SK-MEL-5 (cell line): Measurements from ENCODE around the gene AKNA. TPM values are rescaled to one million over a fixed set of nuclear protein-coding genes. Genes with fewer than 3 reads are reported as not detected.
A peak's percentile ranks its signal among the peaks of the same experiment; 100 is the strongest.

ENCODE experiments used
- DNase-seq: peaks from one replicate; pipeline ENCODE4 v3.0.0-alpha.2; 2016; ENCODE audit warnings: low read depth, low spot score
- in situ Hi-C: cut with HindIII; loops from 2 replicates; pipeline ENCODE4 v1.10.0; 2016; ENCODE audit warnings: low sequenced_read_pairs, high pct_unique_total_duplicates, low pct_unique_long_range_greater_than_20kb
- total RNA-seq: library from RNA; depleted of rRNA; stranded (reverse); fragments of >200 nt; shearing (Covaris generic); gene quantifications from 2 replicates; pipeline ENCODE4 v1.2.3, GENCODE V29; 2014

AKNA gene
- total RNA-seq, 1 experiment from 2014 or later: 5.5 TPM

DNA sequence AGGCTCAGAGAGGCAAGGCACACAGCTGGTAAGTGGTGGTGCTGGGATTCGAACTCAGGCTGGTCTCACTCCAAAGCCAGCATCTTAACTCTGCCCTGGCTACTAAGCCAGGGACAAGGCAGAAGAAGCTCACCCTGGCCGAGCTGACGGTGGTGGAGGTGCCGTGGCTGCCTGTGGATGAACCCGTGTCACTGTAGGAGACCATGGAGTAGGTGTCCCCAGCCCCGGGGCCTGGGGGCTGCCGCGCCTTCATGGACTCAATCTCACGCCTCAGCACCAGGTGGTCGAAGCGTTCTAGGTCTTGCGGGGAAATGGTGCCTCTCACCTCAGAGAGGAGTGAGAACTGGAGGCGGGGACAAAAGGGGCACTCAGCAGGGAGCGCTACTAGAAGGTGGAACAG is 35.4 kb upstream of the AKNA start:
- in situ Hi-C loops: no loop called here

GRCh38 chr9:114421147-114421546 is 33.4 kb upstream of the AKNA start:
- DNase-seq: no peak
- in situ Hi-C loops: no loop called here

More for the DNA sequence above, 35.4 kb upstream of the AKNA start:
- no peak for DNase-seq

- DNase-seq: no peak
- in situ Hi-C loops: no loop called here
Measured at GRCh38 chr9:114419796-114420195, 32.0 kb upstream of the AKNA start.

DNA sequence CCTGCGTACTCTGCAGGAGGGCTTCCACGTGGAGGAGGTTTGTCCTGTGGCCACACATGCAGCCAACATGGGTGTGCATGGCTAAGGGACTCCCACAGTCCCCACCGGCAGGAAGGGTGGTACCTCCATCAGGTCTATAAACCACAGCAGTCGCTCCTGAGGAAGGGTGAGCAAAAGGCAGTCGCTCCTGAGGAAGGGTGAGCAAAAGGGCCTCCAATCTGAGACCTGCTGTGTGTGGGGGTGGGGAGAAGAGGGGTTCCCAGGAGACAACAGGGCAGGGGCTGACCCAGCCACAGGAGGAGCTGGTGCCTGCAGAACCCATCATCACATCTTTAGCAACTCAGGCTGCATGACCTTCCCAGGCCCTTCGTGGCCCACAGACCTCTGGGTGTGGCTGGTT is 30.3 kb upstream of the AKNA start:
- no peak for DNase-seq
- in situ Hi-C loops: no loop called here

- in situ Hi-C loops: no loop called here
- no peak for DNase-seq
Measured at GRCh38 chr9:114417511-114417910, 29.7 kb upstream of the AKNA start.

DNA sequence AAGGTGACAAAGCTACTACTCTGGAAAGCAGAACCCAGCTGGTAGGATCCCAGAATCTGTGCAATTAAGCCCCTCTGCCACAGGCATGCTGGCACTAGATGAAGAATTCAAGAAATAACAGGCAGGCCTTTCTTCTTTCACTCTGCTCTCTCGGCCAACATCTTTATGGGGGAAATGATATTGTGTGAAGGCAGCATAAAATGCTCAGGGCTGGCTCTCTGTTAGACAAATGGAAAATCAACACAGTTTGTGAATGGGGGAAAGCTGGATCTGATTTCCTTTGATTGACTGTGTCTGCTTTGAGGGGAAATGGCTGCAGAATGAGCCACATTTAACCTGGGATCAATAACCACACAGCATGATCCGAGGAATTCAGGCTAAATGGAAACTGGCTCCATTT is 29.1 kb upstream of the AKNA start:
- in situ Hi-C loops: no loop called here
- DNase-seq: no peak

DNA sequence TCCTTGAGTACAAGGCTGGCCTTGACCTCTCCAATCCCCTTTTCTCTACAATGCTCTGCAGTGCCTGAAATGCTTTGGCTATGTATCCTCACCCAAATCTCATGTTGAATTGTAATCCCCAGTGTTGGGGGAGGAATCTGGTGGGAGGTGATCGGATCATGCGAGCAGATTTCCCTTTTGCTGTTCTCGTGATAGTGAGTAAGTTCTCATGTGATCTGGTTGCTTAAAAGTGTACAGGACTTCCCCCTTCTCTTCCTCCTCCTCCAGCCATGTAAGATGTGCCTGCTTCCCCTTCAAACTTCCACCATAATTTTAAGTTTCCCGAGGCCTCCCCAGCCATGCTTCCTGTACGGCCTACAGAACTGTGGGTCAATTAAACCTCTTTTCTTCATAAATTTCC is 28.5 kb upstream of the AKNA start:
- in situ Hi-C loops: no loop called here
- DNase-seq: peak; percentile 61

DNA sequence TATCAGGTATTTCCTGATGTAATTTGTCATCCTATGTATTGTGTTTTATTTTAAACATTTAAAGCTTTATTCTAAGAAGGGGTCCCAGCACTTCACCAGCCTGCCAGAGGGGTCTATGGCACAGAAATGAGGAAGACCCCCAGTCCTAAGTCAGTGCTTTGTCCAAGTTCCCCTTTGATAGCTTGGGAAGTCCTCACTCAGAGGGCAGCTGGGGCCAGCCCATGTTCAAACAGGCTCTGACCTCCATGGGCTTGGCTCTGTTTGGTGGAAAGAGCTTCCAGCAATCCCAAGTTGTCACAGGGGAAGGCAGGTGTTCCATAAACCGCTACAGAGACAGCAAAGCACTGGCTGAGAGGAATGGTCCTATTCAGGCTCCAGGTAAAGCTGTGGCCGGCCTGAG is 26.6 kb upstream of the AKNA start:
- no peak for DNase-seq
- in situ Hi-C loops: no loop called here

- in situ Hi-C loops: no loop called here
- DNase-seq: no peak
Measured at GRCh38 chr9:114413861-114414301, 26.1 kb upstream of the AKNA start.

DNA sequence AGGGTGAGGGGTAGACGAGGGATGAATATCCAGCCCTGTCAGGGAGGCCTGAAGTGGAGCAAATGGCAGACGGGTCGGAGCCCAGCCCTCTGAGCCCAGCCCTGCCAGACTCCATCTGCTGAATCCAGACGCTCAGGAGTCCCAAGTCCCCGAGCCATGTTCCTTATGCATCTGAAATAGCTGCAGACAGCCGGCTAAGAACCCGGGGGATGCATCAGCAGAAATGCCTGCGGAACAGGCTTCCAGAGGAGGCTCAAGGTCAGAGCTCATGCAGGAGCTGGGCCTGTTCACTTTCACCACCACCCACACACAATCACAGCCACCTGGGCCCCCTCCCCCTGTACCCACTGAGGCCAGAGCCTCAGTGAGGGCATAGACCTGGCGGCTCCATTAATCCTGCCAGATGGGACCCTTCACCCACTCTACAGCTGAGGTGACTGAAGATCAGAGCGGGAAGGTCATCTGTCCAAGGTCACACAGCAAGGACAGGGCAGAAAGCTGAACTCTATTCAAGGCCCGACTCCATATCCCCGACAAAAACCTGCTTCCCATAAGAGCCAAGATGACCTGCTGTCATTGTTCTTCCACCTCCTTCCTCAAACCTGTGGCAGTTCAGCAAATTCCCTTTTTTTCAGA is 24.4 kb upstream of the AKNA start:
- in situ Hi-C loops: no loop called here

DNA sequence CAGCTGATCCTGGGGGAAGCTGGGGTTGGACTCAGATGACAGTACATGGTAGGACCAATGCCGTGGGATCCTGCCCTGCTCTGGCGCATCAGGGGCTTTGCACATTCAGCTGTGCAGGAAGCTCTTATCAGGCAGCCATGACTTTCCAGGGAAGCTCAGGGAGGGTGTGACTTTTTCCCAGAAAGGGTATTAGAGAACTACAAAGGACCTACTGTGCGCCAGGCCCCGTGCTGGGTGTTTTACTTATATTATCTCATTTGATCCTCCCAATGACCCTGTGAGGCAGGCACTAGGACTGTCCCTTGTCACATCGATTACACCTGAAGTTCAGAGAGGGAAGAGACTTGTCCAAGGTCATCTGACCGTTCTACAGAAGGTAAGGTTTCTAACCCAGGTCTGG is 23.7 kb upstream of the AKNA start:
- no peak for DNase-seq
- in situ Hi-C loops: no loop called here

More for the DNA sequence above, 24.4 kb upstream of the AKNA start:
- DNase-seq: no peak

DNA sequence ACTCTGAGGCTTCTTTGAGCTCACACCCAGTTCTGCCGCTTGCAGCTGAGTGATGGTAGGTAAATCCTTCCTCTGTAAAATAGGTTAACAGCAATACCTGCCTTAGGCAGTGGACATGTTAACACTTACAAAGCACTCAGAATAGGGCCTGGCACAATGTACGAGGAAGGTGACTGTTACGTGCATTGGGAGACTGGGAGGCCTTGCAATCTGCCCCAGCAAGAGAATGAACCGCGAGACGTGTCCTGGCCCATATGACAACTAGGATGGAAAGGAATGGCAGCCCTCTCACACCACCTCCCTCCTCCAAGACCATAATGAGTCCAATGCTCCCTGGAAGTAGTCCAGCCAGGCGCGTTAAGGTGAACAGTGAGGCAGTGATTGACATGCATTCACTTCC is 23.1 kb upstream of the AKNA start:
- in situ Hi-C loops: no loop called here
- DNase-seq: no peak

DNA sequence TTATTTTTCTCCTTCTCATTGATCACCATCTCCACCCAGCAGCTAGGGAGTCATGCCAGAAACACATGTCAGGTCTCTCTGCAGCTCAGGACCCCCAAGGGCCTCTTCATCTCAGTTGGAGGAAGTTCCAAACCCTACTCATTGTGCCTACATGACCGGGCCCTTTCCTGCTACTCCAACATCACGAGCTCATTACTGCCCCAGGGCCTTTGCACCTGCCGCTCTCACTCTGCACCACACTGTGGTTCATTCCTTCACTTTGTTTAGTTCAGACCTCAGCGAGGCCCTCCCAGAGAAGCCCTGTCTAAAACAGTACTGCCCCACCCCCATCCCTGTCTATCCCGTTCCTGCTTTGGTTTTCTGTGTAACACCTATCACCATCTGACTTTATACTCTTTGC is 22.1 kb upstream of the AKNA start:
- DNase-seq: no peak
- in situ Hi-C loops: no loop called here

DNA sequence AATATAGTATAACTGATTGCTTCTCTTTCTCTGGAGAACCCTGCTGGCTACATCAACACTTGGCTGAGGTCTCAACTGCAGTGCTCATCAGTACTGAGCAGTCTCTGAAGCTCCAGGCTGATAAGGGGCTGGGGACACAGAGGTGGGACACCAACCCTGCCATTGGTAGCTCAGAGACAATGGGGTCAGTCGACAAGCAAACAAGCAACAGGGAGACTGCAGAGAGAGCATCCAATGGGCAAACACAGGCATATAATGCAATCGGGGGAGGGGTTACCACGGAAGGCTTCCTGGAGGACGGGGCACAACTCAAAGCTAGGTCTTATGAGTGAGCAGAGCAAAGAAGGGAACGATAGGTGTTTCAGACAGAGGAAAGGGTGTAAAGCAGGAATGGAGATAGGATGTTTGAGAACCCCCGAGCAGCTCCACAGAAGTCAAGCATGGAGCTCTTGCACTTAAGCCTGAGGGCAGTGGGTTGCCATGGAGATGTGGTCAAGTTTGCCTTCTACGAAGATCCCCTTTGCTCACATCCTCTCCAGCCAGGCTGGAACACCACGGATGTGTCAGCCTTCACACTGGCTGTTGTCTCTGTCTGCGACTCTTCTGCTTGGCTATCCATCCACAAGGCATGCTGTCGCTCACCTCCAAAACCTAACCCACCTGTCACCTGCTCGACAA is 21.5 kb upstream of the AKNA start:
- peak; percentile 54 for DNase-seq
- in situ Hi-C loops: no loop called here

- no peak for DNase-seq
- in situ Hi-C loops: no loop called here
Measured at GRCh38 chr9:114408645-114409044, 20.9 kb upstream of the AKNA start.

- in situ Hi-C loops: no loop called here
- no peak for DNase-seq
Measured at GRCh38 chr9:114407889-114408288, 20.1 kb upstream of the AKNA start.

DNA sequence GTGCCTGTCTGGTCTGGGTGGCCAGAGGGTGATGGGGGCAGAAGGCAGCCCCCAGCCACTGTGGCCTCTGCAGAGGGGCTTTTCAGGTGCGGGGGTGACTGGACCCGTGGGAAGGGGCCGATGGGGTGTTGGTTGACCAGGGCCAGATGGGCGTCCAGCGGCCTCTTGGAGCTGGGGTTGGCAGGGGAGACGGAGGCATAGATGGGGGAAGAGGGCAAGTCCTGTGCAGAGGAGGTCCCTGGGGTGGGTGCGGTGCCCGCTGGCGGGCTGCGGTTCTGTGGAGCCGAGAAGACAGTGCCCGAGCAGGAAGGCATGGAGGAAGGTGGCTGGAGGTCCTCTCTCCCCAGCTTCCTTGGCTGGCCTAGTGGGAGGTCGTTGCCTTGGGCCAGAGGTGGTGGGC is 18.7 kb upstream of the AKNA start:
- in situ Hi-C loops: no loop called here
- no peak for DNase-seq

- DNase-seq: peak; percentile 89
- in situ Hi-C loops: no loop called here
Measured at GRCh38 chr9:114405294-114406034, 17.7 kb upstream of the AKNA start.

GRCh38 chr9:114404531-114404930 is 16.7 kb upstream of the AKNA start:
- DNase-seq: no peak
- in situ Hi-C loops: no loop called here
